ENCODE data around the gene PROSER3.

Gene PROSER3

GRCh38 chr19:35757749-35758608 is at the start of gene PROSER3:
TSS of gene PROSER3 (plus strand) at chr19:35758176. CDS start at chr19:35758216, 40 bp downstream.
- DNase-seq: peak; percentile 99

GRCh38 chr19:35708391-35708790 is 49.6 kb upstream of the PROSER3 start:
- no peak for DNase-seq

- no peak for DNase-seq
Observed at GRCh38 chr19:35710784-35711723, 46.9 kb upstream of the PROSER3 start.

- no peak for DNase-seq
Observed at GRCh38 chr19:35712567-35713505, 45.1 kb upstream of the PROSER3 start.

GRCh38 chr19:35713506-35713850 is 44.5 kb upstream of the PROSER3 start:
- no peak for DNase-seq

- DNase-seq: no peak
Observed at GRCh38 chr19:35713904-35714495, 44.0 kb upstream of the PROSER3 start.

- DNase-seq: no peak
Observed at GRCh38 chr19:35714601-35715354, 43.2 kb upstream of the PROSER3 start.

GRCh38 chr19:35715355-35715809 is 42.6 kb upstream of the PROSER3 start:
- no peak for DNase-seq

- DNase-seq: no peak
Observed at GRCh38 chr19:35715981-35716800, 41.8 kb upstream of the PROSER3 start.

- peak; percentile 49 for DNase-seq
Observed at GRCh38 chr19:35716801-35717664, 40.9 kb upstream of the PROSER3 start.

GRCh38 chr19:35717665-35718344 is 40.2 kb upstream of the PROSER3 start, which contains the start of gene KMT2B:
TSS of gene KMT2B (plus strand) at chr19:35718003. CDS start at chr19:35718019, 16 bp downstream.
- DNase-seq: peak; percentile 95

- DNase-seq: no peak
Observed at GRCh38 chr19:35718345-35719041, 39.5 kb upstream of the PROSER3 start.

GRCh38 chr19:35719402-35720162 is 38.4 kb upstream of the PROSER3 start:
- DNase-seq: no peak

GRCh38 chr19:35720163-35720524 is 37.8 kb upstream of the PROSER3 start:
- no peak for DNase-seq

- no peak for DNase-seq
Observed at GRCh38 chr19:35720648-35721047, 37.3 kb upstream of the PROSER3 start.

GRCh38 chr19:35721374-35721773 is 36.6 kb upstream of the PROSER3 start:
- no peak for DNase-seq

- no peak for DNase-seq
Observed at GRCh38 chr19:35722461-35722860, 35.5 kb upstream of the PROSER3 start.
